ENCODE results near the gene PTPRG.

The PTPRG gene

DNA sequence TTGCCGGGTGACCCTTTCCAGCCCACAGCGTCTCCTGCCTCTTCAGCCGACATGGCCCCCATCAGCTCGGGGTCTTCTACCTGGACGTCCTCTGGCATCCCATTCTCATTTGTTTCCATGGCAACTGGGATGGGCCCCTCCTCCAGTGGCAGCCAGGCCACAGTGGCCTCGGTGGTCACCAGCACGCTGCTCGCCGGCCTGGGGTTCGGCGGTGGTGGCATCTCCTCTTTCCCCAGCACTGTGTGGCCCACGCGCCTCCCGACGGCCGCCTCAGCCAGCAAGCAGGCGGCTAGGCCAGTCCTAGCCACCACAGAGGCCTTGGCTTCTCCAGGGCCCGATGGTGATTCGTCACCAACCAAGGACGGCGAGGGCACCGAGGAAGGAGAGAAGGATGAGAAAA, 641.8 kb downstream of the PTPRG start:
- TF ChIP-seq, protein P1, sequence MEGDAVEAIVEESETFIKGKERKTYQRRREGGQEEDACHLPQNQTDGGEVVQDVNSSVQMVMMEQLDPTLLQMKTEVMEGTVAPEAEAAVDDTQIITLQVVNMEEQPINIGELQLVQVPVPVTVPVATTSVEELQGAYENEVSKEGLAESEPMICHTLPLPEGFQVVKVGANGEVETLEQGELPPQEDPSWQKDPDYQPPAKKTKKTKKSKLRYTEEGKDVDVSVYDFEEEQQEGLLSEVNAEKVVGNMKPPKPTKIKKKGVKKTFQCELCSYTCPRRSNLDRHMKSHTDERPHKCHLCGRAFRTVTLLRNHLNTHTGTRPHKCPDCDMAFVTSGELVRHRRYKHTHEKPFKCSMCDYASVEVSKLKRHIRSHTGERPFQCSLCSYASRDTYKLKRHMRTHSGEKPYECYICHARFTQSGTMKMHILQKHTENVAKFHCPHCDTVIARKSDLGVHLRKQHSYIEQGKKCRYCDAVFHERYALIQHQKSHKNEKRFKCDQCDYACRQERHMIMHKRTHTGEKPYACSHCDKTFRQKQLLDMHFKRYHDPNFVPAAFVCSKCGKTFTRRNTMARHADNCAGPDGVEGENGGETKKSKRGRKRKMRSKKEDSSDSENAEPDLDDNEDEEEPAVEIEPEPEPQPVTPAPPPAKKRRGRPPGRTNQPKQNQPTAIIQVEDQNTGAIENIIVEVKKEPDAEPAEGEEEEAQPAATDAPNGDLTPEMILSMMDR (conservative IDR thresholded peaks at IDR 0.05; ENCODE audit: low read depth, low read length): no peak
- H3K79me2 ChIP-seq (ENCODE audit: insufficient read depth, low read depth): no peaks in the 10 kb centered on the region
- no peak overlapping the region for H3K4me3 ChIP-seq (IDR thresholded peaks at IDR 0.05; ENCODE audit: insufficient read depth, low read depth, low read length)
- H3K36me3 ChIP-seq (ENCODE audit: insufficient read depth): no peaks in the 10 kb centered on the region
- H3K27ac ChIP-seq: no peak overlapping the region
- no peaks in the 10 kb centered on the region for H4K20me1 ChIP-seq (ENCODE audit: insufficient read depth)
- H3K4me2 ChIP-seq: no peak overlapping the region
- no peak overlapping the region for H2AFZ ChIP-seq (ENCODE audit: low read depth)
- H3K27me3 ChIP-seq (ENCODE audit: insufficient read depth, low read depth): no peaks in the 10 kb centered on the region
- no peaks in the 10 kb centered on the region for H3K4me1 ChIP-seq (ENCODE audit: low read depth, poor library complexity, severe bottlenecking)
- no peak overlapping the region for H3K9ac ChIP-seq

DNA sequence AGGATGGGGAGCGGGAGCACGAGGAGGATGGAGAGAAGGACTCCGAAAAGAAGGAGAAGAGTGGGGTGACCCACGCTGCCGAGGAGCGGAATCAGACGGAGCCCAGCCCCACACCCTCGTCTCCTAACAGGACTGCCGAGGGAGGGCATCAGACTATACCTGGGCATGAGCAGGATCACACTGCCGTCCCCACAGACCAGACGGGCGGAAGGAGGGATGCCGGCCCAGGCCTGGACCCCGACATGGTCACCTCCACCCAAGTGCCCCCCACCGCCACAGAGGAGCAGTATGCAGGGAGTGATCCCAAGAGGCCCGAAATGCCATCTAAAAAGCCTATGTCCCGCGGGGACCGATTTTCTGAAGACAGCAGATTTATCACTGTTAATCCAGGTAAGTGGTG, 642.2 kb downstream of the PTPRG start:
- H3K79me2 ChIP-seq (ENCODE audit: insufficient read depth, low read depth): no peaks in the 10 kb centered on the region
- no peak overlapping the region for H3K27ac ChIP-seq
- H3K4me2 ChIP-seq: no peak overlapping the region
- H3K9ac ChIP-seq: no peak overlapping the region
- TF ChIP-seq, protein P1 (conservative IDR thresholded peaks at IDR 0.05; ENCODE audit: low read depth, low read length): no peak
- no peaks in the 10 kb centered on the region for H3K36me3 ChIP-seq (ENCODE audit: insufficient read depth)
- no peaks in the 10 kb centered on the region for H3K27me3 ChIP-seq (ENCODE audit: insufficient read depth, low read depth)
- no peak overlapping the region for H3K4me3 ChIP-seq (IDR thresholded peaks at IDR 0.05; ENCODE audit: insufficient read depth, low read depth, low read length)
- H4K20me1 ChIP-seq (ENCODE audit: insufficient read depth): no peaks in the 10 kb centered on the region
- H3K4me1 ChIP-seq (ENCODE audit: low read depth, poor library complexity, severe bottlenecking): no peaks in the 10 kb centered on the region
- no peak overlapping the region for H2AFZ ChIP-seq (ENCODE audit: low read depth)

DNA sequence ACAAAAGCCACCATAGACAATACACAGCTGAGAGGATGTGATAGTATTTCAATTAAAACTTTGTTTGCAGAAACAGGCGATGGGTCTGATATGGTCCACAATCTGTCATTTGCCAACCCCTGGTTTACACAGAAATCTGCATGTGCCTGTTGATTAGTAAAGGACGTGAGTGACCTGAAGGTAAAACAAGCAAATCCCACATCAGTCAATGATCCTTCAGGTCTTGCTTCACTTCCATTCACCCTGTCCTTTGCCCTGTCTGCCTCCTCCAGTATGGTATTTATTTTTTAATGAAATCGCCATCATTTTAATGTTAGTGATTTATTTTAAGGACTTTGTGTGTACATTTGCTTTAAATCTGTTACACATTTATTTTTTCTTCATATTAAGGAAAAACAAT, 645.8 kb downstream of the PTPRG start:
- Histone ChIP-seq H3K36me3 (ENCODE audit: insufficient read depth) (no peaks in the 10 kb centered on the region), H3K4me2 (no peak overlapping the region), H3K27me3 (ENCODE audit: insufficient read depth, low read depth) (no peaks in the 10 kb centered on the region), H3K9ac (no peak overlapping the region), H3K79me2 (ENCODE audit: insufficient read depth, low read depth) (no peaks in the 10 kb centered on the region), H3K27ac (no peak overlapping the region), H2AFZ (ENCODE audit: low read depth) (no peak overlapping the region), H3K4me1 (ENCODE audit: low read depth, poor library complexity, severe bottlenecking) (no peaks in the 10 kb centered on the region), H3K4me3 (IDR thresholded peaks at IDR 0.05; ENCODE audit: insufficient read depth, low read depth, low read length) (no peak overlapping the region), H4K20me1 (ENCODE audit: insufficient read depth) (no peaks in the 10 kb centered on the region)
- TF ChIP-seq, protein P1 (conservative IDR thresholded peaks at IDR 0.05; ENCODE audit: low read depth, low read length): no peak

DNA sequence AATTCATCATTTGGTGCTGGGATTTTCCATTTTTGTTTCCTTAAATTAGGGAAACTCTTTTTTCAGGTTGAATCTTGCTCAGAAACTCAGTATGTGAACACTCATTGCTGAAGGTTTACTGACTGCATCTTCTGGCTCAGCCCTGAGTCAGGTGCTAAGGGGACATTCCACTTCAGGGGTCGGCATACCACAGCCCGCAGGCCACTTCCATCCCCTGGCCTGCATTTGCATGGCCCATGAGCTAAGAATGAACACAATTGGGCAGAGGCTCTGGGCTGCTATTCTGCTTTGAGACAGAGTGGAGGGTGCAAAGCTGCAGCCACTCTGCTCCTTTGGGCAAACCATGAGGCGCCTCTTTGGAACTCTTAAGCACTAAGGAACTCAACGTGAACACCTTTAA, 647.0 kb downstream of the PTPRG start:
- no peaks in the 10 kb centered on the region for H3K36me3 ChIP-seq (ENCODE audit: insufficient read depth)

More for the DNA sequence above, 647.0 kb downstream of the PTPRG start:
- TF ChIP-seq, protein P1 (conservative IDR thresholded peaks at IDR 0.05; ENCODE audit: low read depth, low read length): no peak
- Histone ChIP-seq H3K4me2 (no peak overlapping the region), H4K20me1 (ENCODE audit: insufficient read depth) (no peaks in the 10 kb centered on the region), H3K4me3 (IDR thresholded peaks at IDR 0.05; ENCODE audit: insufficient read depth, low read depth, low read length) (no peak overlapping the region), H3K4me1 (ENCODE audit: low read depth, poor library complexity, severe bottlenecking) (no peaks in the 10 kb centered on the region), H3K27ac (no peak overlapping the region), H3K9ac (no peak overlapping the region), H2AFZ (ENCODE audit: low read depth) (no peak overlapping the region), H3K79me2 (ENCODE audit: insufficient read depth, low read depth) (no peaks in the 10 kb centered on the region), H3K27me3 (ENCODE audit: insufficient read depth, low read depth) (no peaks in the 10 kb centered on the region)
